ENCODE data around the gene MAN2C1.

MAN2C1 gene

GRCh38 chr15:75407083-75407482 is 38.7 kb upstream of the MAN2C1 start:
- peaks cover 95 to 98% of the 10 kb centered on the region in 2 experiments for H3K36me3 ChIP-seq (ENCODE audit: control insufficient read depth in 2 of 2, insufficient read depth in 1 of 2, low read length in 2 of 2)
- POLR2A ChIA-PET: no interaction called here
- no peaks in the 10 kb centered on the region for H3K4me1 ChIP-seq (ENCODE audit: control insufficient read depth, insufficient read depth, low read length)
- no peak overlapping the region for H3K4me3 ChIP-seq (ENCODE audit: low read depth, low read length)
- CTCF ChIA-PET: interaction anchor here (3.3 kb wide), 1 partner anchor 40 kb away, joined by 13 read pairs; no protein-coding TSS in a partner anchor
- TF ChIP-seq ZBTB1 (tag by site-specific recombination; IDR thresholded peaks at IDR 0.05) (no peak), ZNF174 (tag by site-specific recombination; IDR thresholded peaks at IDR 0.05) (no peak), WT1 (tag by site-specific recombination; IDR thresholded peaks at IDR 0.05) (no peak), ZNF354C (tag by site-specific recombination; IDR thresholded peaks at IDR 0.05; ENCODE audit: borderline replicate concordance, low read depth) (no peak), ZNF629 (tag by site-specific recombination; IDR thresholded peaks at IDR 0.05) (no peak), TRIM28 (IDR thresholded peaks at IDR 0.05; ENCODE audit: borderline replicate concordance, low read length) (no peak), ZNF558 (tag by site-specific recombination; IDR thresholded peaks at IDR 0.05) (no peak), ZNF843 (tag by site-specific recombination; IDR thresholded peaks at IDR 0.05) (no peak), ZNF335 (tag by site-specific recombination; conservative IDR thresholded peaks at IDR 0.05) (no peak), OVOL3 (tag by site-specific recombination; IDR thresholded peaks at IDR 0.05) (no peak)
- TF ChIP-seq, protein P1, sequence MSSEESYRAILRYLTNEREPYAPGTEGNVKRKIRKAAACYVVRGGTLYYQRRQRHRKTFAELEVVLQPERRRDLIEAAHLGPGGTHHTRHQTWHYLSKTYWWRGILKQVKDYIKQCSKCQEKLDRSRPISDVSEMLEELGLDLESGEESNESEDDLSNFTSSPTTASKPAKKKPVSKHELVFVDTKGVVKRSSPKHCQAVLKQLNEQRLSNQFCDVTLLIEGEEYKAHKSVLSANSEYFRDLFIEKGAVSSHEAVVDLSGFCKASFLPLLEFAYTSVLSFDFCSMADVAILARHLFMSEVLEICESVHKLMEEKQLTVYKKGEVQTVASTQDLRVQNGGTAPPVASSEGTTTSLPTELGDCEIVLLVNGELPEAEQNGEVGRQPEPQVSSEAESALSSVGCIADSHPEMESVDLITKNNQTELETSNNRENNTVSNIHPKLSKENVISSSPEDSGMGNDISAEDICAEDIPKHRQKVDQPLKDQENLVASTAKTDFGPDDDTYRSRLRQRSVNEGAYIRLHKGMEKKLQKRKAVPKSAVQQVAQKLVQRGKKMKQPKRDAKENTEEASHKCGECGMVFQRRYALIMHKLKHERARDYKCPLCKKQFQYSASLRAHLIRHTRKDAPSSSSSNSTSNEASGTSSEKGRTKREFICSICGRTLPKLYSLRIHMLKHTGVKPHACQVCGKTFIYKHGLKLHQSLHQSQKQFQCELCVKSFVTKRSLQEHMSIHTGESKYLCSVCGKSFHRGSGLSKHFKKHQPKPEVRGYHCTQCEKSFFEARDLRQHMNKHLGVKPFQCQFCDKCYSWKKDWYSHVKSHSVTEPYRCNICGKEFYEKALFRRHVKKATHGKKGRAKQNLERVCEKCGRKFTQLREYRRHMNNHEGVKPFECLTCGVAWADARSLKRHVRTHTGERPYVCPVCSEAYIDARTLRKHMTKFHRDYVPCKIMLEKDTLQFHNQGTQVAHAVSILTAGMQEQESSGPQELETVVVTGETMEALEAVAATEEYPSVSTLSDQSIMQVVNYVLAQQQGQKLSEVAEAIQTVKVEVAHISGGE (tag by site-specific recombination; conservative IDR thresholded peaks at IDR 0.05; ENCODE audit: low read depth): no peak
- no peaks in the 10 kb centered on the region for H3K9me3 ChIP-seq (ENCODE audit: control insufficient read depth, insufficient read depth, low read depth, low read length)
- peak overlapping the region; percentile 5; the same call in 1 of the 2 replicates for H3K27ac ChIP-seq (ENCODE audit: extremely low read depth, low read depth, low read length)

DNA sequence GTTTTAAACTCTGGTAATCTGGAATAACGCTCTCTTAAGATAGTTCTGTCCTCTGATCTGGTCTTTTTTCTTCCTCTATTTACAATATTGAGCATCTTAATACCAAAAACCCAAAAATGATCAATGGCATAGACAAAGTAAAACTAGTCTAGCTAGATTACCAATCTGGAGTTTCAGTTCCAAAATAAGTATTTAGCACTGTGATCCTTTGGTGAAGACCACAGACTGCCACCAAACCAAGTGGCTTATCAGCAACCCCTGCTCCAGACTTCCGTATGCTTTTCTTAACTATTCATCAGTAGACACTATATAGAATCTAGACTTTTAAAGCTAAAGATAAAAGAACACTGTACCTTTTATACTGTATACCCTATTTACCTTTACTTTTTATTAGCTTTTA is 35.5 kb upstream of the MAN2C1 start:
- CTCF ChIA-PET: interaction anchor here (1.8 to 3.3 kb wide), 2 partner anchors 36 to 37 kb away, joined by 5 to 13 read pairs; no protein-coding TSS in a partner anchor
- no peaks in the 10 kb centered on the region for H3K9me3 ChIP-seq (ENCODE audit: control insufficient read depth, insufficient read depth, low read depth, low read length)
- H3K36me3 ChIP-seq (ENCODE audit: control insufficient read depth in 2 of 2, insufficient read depth in 1 of 2, low read length in 2 of 2): peaks cover 90 to 97% of the 10 kb centered on the region in 2 experiments
- H3K4me1 ChIP-seq (ENCODE audit: control insufficient read depth, insufficient read depth, low read length): no peaks in the 10 kb centered on the region
- H3K27ac ChIP-seq (ENCODE audit: extremely low read depth, low read depth, low read length): no peak overlapping the region
- no peak overlapping the region for H3K4me3 ChIP-seq (ENCODE audit: low read depth, low read length)
- POLR2A ChIA-PET: interaction anchor here (0.6 to 1.3 kb wide), 2 partner anchors 235 to 244 kb away, joined by 4 to 10 read pairs; partner anchors contain the start of gene SNX33
- TF ChIP-seq ZNF335 (tag by site-specific recombination; conservative IDR thresholded peaks at IDR 0.05): no peak
- no peak for TF ChIP-seq ZNF426 (tag by site-specific recombination; IDR thresholded peaks at IDR 0.05)
- TF ChIP-seq, protein P2, sequence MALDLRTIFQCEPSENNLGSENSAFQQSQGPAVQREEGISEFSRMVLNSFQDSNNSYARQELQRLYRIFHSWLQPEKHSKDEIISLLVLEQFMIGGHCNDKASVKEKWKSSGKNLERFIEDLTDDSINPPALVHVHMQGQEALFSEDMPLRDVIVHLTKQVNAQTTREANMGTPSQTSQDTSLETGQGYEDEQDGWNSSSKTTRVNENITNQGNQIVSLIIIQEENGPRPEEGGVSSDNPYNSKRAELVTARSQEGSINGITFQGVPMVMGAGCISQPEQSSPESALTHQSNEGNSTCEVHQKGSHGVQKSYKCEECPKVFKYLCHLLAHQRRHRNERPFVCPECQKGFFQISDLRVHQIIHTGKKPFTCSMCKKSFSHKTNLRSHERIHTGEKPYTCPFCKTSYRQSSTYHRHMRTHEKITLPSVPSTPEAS (tag by site-specific recombination; IDR thresholded peaks at IDR 0.05): no peak
- TF ChIP-seq ZNF2 (tag by site-specific recombination; IDR thresholded peaks at IDR 0.05): no peak
- no peak for TF ChIP-seq SP2 (tag by site-specific recombination; IDR thresholded peaks at IDR 0.05)
- TF ChIP-seq, protein P3, sequence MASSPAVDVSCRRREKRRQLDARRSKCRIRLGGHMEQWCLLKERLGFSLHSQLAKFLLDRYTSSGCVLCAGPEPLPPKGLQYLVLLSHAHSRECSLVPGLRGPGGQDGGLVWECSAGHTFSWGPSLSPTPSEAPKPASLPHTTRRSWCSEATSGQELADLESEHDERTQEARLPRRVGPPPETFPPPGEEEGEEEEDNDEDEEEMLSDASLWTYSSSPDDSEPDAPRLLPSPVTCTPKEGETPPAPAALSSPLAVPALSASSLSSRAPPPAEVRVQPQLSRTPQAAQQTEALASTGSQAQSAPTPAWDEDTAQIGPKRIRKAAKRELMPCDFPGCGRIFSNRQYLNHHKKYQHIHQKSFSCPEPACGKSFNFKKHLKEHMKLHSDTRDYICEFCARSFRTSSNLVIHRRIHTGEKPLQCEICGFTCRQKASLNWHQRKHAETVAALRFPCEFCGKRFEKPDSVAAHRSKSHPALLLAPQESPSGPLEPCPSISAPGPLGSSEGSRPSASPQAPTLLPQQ (tag by site-specific recombination; IDR thresholded peaks at IDR 0.05): no peak
- TF ChIP-seq ZNF391 (tag by site-specific recombination; IDR thresholded peaks at IDR 0.05; ENCODE audit: borderline replicate concordance, low read depth): no peak
- no peak for TF ChIP-seq SP7 (tag by site-specific recombination; IDR thresholded peaks at IDR 0.05)
- TF ChIP-seq, protein P4, sequence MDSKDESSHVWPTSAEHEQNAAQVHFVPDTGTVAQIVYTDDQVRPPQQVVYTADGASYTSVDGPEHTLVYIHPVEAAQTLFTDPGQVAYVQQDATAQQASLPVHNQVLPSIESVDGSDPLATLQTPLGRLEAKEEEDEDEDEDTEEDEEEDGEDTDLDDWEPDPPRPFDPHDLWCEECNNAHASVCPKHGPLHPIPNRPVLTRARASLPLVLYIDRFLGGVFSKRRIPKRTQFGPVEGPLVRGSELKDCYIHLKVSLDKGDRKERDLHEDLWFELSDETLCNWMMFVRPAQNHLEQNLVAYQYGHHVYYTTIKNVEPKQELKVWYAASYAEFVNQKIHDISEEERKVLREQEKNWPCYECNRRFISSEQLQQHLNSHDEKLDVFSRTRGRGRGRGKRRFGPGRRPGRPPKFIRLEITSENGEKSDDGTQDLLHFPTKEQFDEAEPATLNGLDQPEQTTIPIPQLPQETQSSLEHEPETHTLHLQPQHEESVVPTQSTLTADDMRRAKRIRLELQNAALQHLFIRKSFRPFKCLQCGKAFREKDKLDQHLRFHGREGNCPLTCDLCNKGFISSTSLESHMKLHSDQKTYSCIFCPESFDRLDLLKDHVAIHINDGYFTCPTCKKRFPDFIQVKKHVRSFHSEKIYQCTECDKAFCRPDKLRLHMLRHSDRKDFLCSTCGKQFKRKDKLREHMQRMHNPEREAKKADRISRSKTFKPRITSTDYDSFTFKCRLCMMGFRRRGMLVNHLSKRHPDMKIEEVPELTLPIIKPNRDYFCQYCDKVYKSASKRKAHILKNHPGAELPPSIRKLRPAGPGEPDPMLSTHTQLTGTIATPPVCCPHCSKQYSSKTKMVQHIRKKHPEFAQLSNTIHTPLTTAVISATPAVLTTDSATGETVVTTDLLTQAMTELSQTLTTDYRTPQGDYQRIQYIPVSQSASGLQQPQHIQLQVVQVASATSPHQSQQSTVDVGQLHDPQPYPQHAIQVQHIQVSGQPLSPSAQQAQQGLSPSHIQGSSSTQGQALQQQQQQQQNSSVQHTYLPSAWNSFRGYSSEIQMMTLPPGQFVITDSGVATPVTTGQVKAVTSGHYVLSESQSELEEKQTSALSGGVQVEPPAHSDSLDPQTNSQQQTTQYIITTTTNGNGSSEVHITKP (tag by site-specific recombination; IDR thresholded peaks at IDR 0.05): no peak
- TF ChIP-seq GLIS1 (tag by site-specific recombination; IDR thresholded peaks at IDR 0.05): no peak
- no peak for TF ChIP-seq PRDM4 (tag by site-specific recombination; IDR thresholded peaks at IDR 0.05)
